Measurements from ENCODE around the gene STARD3NL. TPM values are rescaled to one million over a fixed set of nuclear protein-coding genes. Genes with fewer than 3 reads are reported as not detected.

The STARD3NL gene
- total and polyA plus RNA-seq, 9 donors: 24.4 to 50.1 (median 35.7) TPM

- Histone ChIP-seq H3K9me3 (no peaks in the 10 kb centered on the region), H3K27ac (peak overlapping the region in 1 of 2 donors; percentile 7), H3K27me3 (no peaks in the 10 kb centered on the region), H3K36me3 (no peaks in the 10 kb centered on the region), H3K4me1 (ENCODE audit: insufficient read depth) (peaks cover 2% of the 10 kb centered on the region), H3K4me3 (no peak overlapping the region)
- DNase-seq: peak; percentile 64 to 81 (median 72)
- no peak for TF ChIP-seq POLR2A (IDR thresholded peaks at IDR 0.05)
- TF ChIP-seq CTCF (IDR thresholded peaks at IDR 0.05): peak; percentile 53 to 89 (median 69)
- intact Hi-C loops (cut with DNase I): no loop called here
- WGBS, 3 donors: 10 to 18% (median 12%) methylated on average over 5 of the region's 5 CpGs
These were observed 38.0 kb downstream of the STARD3NL start for GRCh38 chr7:38215735-38216670.

GRCh38 chr7:38217672-38218071 lies 39.6 kb downstream of the STARD3NL start:
- Histone ChIP-seq H3K4me3 (no peak overlapping the region), H3K36me3 (no peaks in the 10 kb centered on the region), H3K4me1 (ENCODE audit: insufficient read depth) (peaks cover 2% of the 10 kb centered on the region), H3K27ac (no peak overlapping the region), H3K9me3 (no peaks in the 10 kb centered on the region), H3K27me3 (no peaks in the 10 kb centered on the region)
- no peak for TF ChIP-seq EP300 (IDR thresholded peaks at IDR 0.05)
- TF ChIP-seq CTCF (IDR thresholded peaks at IDR 0.05): no peak
- TF ChIP-seq POLR2A (IDR thresholded peaks at IDR 0.05): no peak
- 80 to 93% (median 83%) methylated on average over 2 of the region's 2 CpGs for WGBS, 3 donors
- intact Hi-C loops (cut with DNase I): no loop called here
- DNase-seq: no peak

DNA sequence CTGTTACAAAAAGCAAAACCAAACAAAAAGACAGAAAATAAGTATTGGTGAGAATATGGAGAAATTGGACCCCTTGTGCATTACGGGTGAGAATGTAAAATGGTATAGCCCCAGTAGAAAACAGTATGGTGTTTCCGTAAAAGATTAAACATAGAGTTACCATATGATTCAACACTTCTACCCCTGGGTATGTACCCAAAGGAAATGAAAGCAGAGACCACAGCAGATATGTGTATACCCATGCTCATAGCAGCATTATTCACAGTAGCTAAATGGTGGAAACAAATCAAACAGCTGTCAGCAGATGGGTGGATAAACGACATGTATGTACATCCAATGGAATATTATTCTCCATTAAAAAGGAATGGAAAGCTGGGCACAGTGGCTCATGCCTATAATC lies 42.4 kb downstream of the STARD3NL start:
- Histone ChIP-seq H3K27ac (no peak overlapping the region), H3K9me3 (no peaks in the 10 kb centered on the region), H3K27me3 (no peaks in the 10 kb centered on the region), H3K36me3 (no peaks in the 10 kb centered on the region), H3K4me1 (ENCODE audit: insufficient read depth) (no peaks in the 10 kb centered on the region), H3K4me3 (no peak overlapping the region)
- DNase-seq: no peak
- WGBS, 3 donors: 83 to 91% (median 90%) methylated on average over 3 of the region's 3 CpGs
- TF ChIP-seq CTCF (IDR thresholded peaks at IDR 0.05): no peak
- intact Hi-C loops (cut with DNase I): loop anchor here in 3 of 4 donors (2.0 to 5.0 kb wide), 5 partner anchors 108 to 323 kb away; no protein-coding TSS in a partner anchor

DNA sequence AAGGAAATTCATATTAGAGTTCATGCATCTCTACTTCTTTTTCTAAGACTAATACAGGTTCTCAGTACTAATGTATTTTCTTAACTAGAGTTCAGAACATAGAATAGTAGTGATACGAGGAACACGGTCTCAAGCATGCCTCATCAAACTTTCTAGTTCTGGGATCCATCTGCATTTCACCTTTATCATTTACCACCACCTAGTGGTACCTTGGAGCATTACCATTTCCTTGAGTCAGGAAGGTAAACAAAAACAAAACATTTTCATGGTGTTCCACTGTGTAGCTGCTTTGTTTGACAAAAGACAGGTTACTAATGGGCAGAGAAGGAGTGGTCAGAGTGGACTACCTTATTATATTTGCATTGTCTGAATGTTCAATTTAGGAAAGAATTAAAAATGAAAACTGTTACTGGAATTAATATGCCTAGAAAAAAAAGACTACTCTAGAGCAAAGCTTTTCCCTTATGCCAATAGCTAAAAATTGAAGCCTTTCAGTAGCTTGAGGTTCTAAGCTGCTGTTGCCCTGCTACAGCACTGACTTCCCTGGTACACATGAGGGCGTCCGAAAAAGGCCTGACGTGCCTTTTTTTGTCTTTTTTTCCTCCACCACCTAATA lies 44.5 kb downstream of the STARD3NL start:
- intact Hi-C loops (cut with DNase I): loop anchor here in 3 of 4 donors (2.0 to 5.0 kb wide), 5 partner anchors 110 to 325 kb away; no protein-coding TSS in a partner anchor
- H3K36me3 ChIP-seq: no peaks in the 10 kb centered on the region
- H3K27me3 ChIP-seq: no peaks in the 10 kb centered on the region
- H3K4me1 ChIP-seq (ENCODE audit: insufficient read depth): no peaks in the 10 kb centered on the region
- DNase-seq: no peak
- no peaks in the 10 kb centered on the region for H3K9me3 ChIP-seq
- no peak overlapping the region for H3K27ac ChIP-seq
- no peak overlapping the region for H3K4me3 ChIP-seq
- 59 to 61% (median 61%) methylated on average over 5 of the region's 5 CpGs for WGBS, 3 donors
- peak; percentile 78 to 89 (median 85) for TF ChIP-seq CTCF (IDR thresholded peaks at IDR 0.05)
- no peak for TF ChIP-seq EP300 (IDR thresholded peaks at IDR 0.05)
- TF ChIP-seq POLR2A (IDR thresholded peaks at IDR 0.05): no peak
